Nephron progenitor cell (in vitro differentiated cells): ENCODE data around the gene PEX5L.

ENCODE experiments used
- DNase-seq: peaks from one replicate; pipeline ENCODE4 v3.0.0; 2021
- H3K27ac Mint-ChIP-seq: 2 replicates; pipeline ENCODE4 v1.8.0; 2021; ENCODE audit warnings: mild to moderate bottlenecking, moderate library complexity, mixed read lengths
- H3K27me3 Mint-ChIP-seq: 2 replicates; pipeline ENCODE4 v1.8.0; 2021; ENCODE audit warnings: mild to moderate bottlenecking, low read depth, mixed read lengths; ENCODE audit not compliant: poor library complexity
- H3K36me3 Mint-ChIP-seq: 2 replicates; pipeline ENCODE4 v1.8.0; 2021; ENCODE audit warnings: low read depth, mixed read lengths
- H3K4me1 Mint-ChIP-seq: 2 replicates; pipeline ENCODE4 v1.8.0; 2021; ENCODE audit warnings: mixed read lengths
- H3K4me3 Mint-ChIP-seq: 2 replicates; pipeline ENCODE4 v1.8.0; 2021; ENCODE audit warnings: mild to moderate bottlenecking, moderate library complexity, mixed read lengths
- H3K9me3 Mint-ChIP-seq: 2 replicates; pipeline ENCODE4 v1.8.0; 2021; ENCODE audit warnings: mild to moderate bottlenecking, moderate library complexity, mixed read lengths
- CTCF ChIP-seq: fragments of 200-600 bp; sonication (generic); IDR thresholded peaks from 2 replicates; pipeline ENCODE4 v1.5.0; 2021; ENCODE audit warnings: antibody characterized with exemption

The PEX5L gene

GRCh38 chr3:179860275-179861107 is 176.2 kb downstream of the PEX5L start:
- H3K27ac Mint-ChIP-seq: no peak overlapping the region
- H3K36me3 Mint-ChIP-seq: no peaks in the 10 kb centered on the region
- TF ChIP-seq CTCF: no peak
- peaks cover 14% of the 10 kb centered on the region for H3K9me3 Mint-ChIP-seq
- no peak overlapping the region for H3K4me3 Mint-ChIP-seq
- H3K4me1 Mint-ChIP-seq: no peaks in the 10 kb centered on the region
- H3K27me3 Mint-ChIP-seq: no peaks in the 10 kb centered on the region
- DNase-seq: no peak

- H3K27me3 Mint-ChIP-seq: no peaks in the 10 kb centered on the region
- H3K9me3 Mint-ChIP-seq: no peaks in the 10 kb centered on the region
- no peak overlapping the region for H3K4me3 Mint-ChIP-seq
- no peak overlapping the region for H3K27ac Mint-ChIP-seq
- no peak for DNase-seq
- H3K36me3 Mint-ChIP-seq: no peaks in the 10 kb centered on the region
- TF ChIP-seq CTCF: no peak
- no peaks in the 10 kb centered on the region for H3K4me1 Mint-ChIP-seq
Measured at GRCh38 chr3:179853176-179853575, 183.6 kb downstream of the PEX5L start.

- Mint-ChIP-seq H3K9me3 (no peaks in the 10 kb centered on the region), H3K36me3 (no peaks in the 10 kb centered on the region), H3K4me3 (no peak overlapping the region), H3K27me3 (no peaks in the 10 kb centered on the region), H3K27ac (no peak overlapping the region), H3K4me1 (no peaks in the 10 kb centered on the region)
- no peak for DNase-seq
- no peak for TF ChIP-seq CTCF
Measured at GRCh38 chr3:179852142-179852905, 184.4 kb downstream of the PEX5L start.

- H3K4me3 Mint-ChIP-seq: no peak overlapping the region
- no peak for DNase-seq
- H3K36me3 Mint-ChIP-seq: no peaks in the 10 kb centered on the region
- TF ChIP-seq CTCF: no peak
- H3K9me3 Mint-ChIP-seq: no peaks in the 10 kb centered on the region
- H3K27me3 Mint-ChIP-seq: no peaks in the 10 kb centered on the region
- no peaks in the 10 kb centered on the region for H3K4me1 Mint-ChIP-seq
- H3K27ac Mint-ChIP-seq: no peak overlapping the region
Measured at GRCh38 chr3:179848711-179849110, 188.0 kb downstream of the PEX5L start.

GRCh38 chr3:179842061-179842460 is 194.7 kb downstream of the PEX5L start:
- Mint-ChIP-seq H3K27me3 (peaks cover 4% of the 10 kb centered on the region), H3K4me1 (no peaks in the 10 kb centered on the region), H3K27ac (no peak overlapping the region), H3K9me3 (no peaks in the 10 kb centered on the region), H3K36me3 (no peaks in the 10 kb centered on the region), H3K4me3 (no peak overlapping the region)
- TF ChIP-seq CTCF: no peak
- no peak for DNase-seq
